Kidney epithelial cell (primary cell): ENCODE results near the gene PAPPA2. TPM values are rescaled to one million over a fixed set of nuclear protein-coding genes. Genes with fewer than 3 reads are reported as not detected.
"Not testable (repeated sequence)": the region's sequence is repeated elsewhere in the genome, so short reads cannot be mapped to it uniquely, and the experiment has no call there.

Experiments used
- DNase-seq: peaks from one replicate; pipeline ENCODE4 v3.0.0-alpha.2; 2010; ENCODE audit warnings: low read depth
- H3K27me3 ChIP-seq: 2 replicates; pipeline ENCODE4 v1.6.0; 2011; ENCODE audit warnings: low read length; ENCODE audit not compliant: control insufficient read depth, insufficient read depth
- H3K36me3 ChIP-seq: 2 replicates; pipeline ENCODE4 v1.5.1; 2011; ENCODE audit warnings: low read length; ENCODE audit not compliant: control insufficient read depth, insufficient read depth
- H3K4me3 ChIP-seq: 2 replicates; pipeline ENCODE4 v1.5.1; 2011; ENCODE audit warnings: low read depth, mild to moderate bottlenecking, control low read depth, low read length
- CTCF ChIP-seq: IDR thresholded peaks from 2 replicates; pipeline ENCODE4 v1.5.1; 2011; ENCODE audit warnings: mild to moderate bottlenecking, moderate library complexity, low read length, control low read depth, inconsistent platforms; ENCODE audit not compliant: insufficient read depth, poor library complexity, severe bottlenecking
- total RNA-seq: library from RNA; depleted of rRNA; stranded (reverse); fragments of >200 nt; gene quantifications from 2 replicates; pipeline ENCODE4 v1.2.3, GENCODE V29; 2015

PAPPA2 gene
- total RNA-seq, 1 donor from 2014 or later, result 6.9 TPM

- DNase-seq, result no peak
- Histone ChIP-seq H3K27me3 (no peaks in the 10 kb centered on the region), H3K36me3 (no peaks in the 10 kb centered on the region), H3K4me3 (no peak overlapping the region)
- TF ChIP-seq CTCF, result no peak
Measured at GRCh38 chr1:176444286-176444685, 18.7 kb upstream of the PAPPA2 start.

GRCh38 chr1:176445402-176445801, 17.6 kb upstream of the PAPPA2 start:
- Histone ChIP-seq H3K36me3 (no peaks in the 10 kb centered on the region), H3K27me3 (no peaks in the 10 kb centered on the region), H3K4me3 (no peak overlapping the region)
- TF ChIP-seq CTCF, result no peak
- no peak for DNase-seq

GRCh38 chr1:176448340-176448739, 14.6 kb upstream of the PAPPA2 start:
- Histone ChIP-seq H3K36me3 (no peaks in the 10 kb centered on the region), H3K4me3 (no peak overlapping the region), H3K27me3 (no peaks in the 10 kb centered on the region)
- no peak for DNase-seq
- TF ChIP-seq CTCF, result no peak

GRCh38 chr1:176450526-176450925, 12.4 kb upstream of the PAPPA2 start:
- Histone ChIP-seq H3K27me3 (no peaks in the 10 kb centered on the region), H3K36me3 (no peaks in the 10 kb centered on the region), H3K4me3 (no peak overlapping the region)
- no peak for TF ChIP-seq CTCF
- peak; percentile 51 for DNase-seq

GRCh38 chr1:176451741-176452140, 11.2 kb upstream of the PAPPA2 start:
- not testable (repeated sequence) for DNase-seq, H3K27me3 ChIP-seq, H3K36me3 ChIP-seq, H3K4me3 ChIP-seq

GRCh38 chr1:176456795-176457194, 6.2 kb upstream of the PAPPA2 start:
- TF ChIP-seq CTCF, result no peak
- H3K4me3 ChIP-seq, result no peak overlapping the region
- no peaks in the 10 kb centered on the region for H3K36me3 ChIP-seq
- no peaks in the 10 kb centered on the region for H3K27me3 ChIP-seq
- no peak for DNase-seq
